HG03460 (cell line): ENCODE data around the gene UBR3.
"Not testable (repeated sequence)": the region's sequence is repeated elsewhere in the genome, so short reads cannot be mapped to it uniquely, and the experiment has no call there.

Source experiments
- ATAC-seq: cut with Tn5 transposase; IDR thresholded peaks from one replicate; pipeline ENCODE4 v1.9.1; 2021; ENCODE audit not compliant: unreplicated experiment

Gene UBR3

GRCh38 chr2:170098626-170099312 lies 271.5 kb downstream of the UBR3 start:
- no peak for ATAC-seq

GRCh38 chr2:170101789-170102188 lies 274.5 kb downstream of the UBR3 start:
- no peak for ATAC-seq

GRCh38 chr2:170106102-170106840 lies 279.0 kb downstream of the UBR3 start:
- ATAC-seq, result no peak

GRCh38 chr2:170113168-170113894 lies 286.1 kb downstream of the UBR3 start:
- ATAC-seq, result no peak

- no peak for ATAC-seq
Observed at GRCh38 chr2:170115501-170116229, 288.4 kb downstream of the UBR3 start.

- ATAC-seq, result no peak
Observed at GRCh38 chr2:170118641-170119040, 291.4 kb downstream of the UBR3 start.

GRCh38 chr2:170119326-170119725 lies 292.1 kb downstream of the UBR3 start:
- not testable (repeated sequence) for ATAC-seq

- ATAC-seq, result no peak
Observed at GRCh38 chr2:170121689-170122088, 294.4 kb downstream of the UBR3 start.

- ATAC-seq, result no peak
Observed at GRCh38 chr2:170122883-170123547, 295.8 kb downstream of the UBR3 start.

- no peak for ATAC-seq
Observed at GRCh38 chr2:170123593-170123992, 296.3 kb downstream of the UBR3 start.

GRCh38 chr2:170126138-170126728 lies 299.0 kb downstream of the UBR3 start:
- ATAC-seq, result not testable (repeated sequence)
